Neuronal stem cell (in vitro differentiated cells): ENCODE results near the gene SETD1B.

ENCODE experiments used
- DNase-seq: peaks from one replicate; pipeline ENCODE4 v3.0.0-alpha.2; 2013; ENCODE audit warnings: low spot score
- H2AFZ ChIP-seq: one replicate; pipeline ENCODE4 v1.6.1; 2013; ENCODE audit warnings: mild to moderate bottlenecking, low read length, inconsistent platforms
- H2AK5ac ChIP-seq: 2 replicates; pipeline ENCODE4 v1.6.1; 2013; ENCODE audit warnings: low read depth, mild to moderate bottlenecking, inconsistent platforms, low read length, moderate library complexity, mixed read lengths
- H2BK120ac ChIP-seq: 2 replicates; pipeline ENCODE4 v1.6.1; 2013; ENCODE audit warnings: low read depth, mild to moderate bottlenecking, inconsistent platforms, low read length, moderate library complexity, mixed read lengths
- H2BK12ac ChIP-seq: one replicate; pipeline ENCODE4 v1.6.1; 2013; ENCODE audit warnings: low read length, inconsistent platforms
- H2BK15ac ChIP-seq: 2 replicates; pipeline ENCODE4 v1.6.1; 2013; ENCODE audit warnings: mild to moderate bottlenecking, low read length, inconsistent platforms, mixed read lengths
- H2BK5ac ChIP-seq: one replicate; pipeline ENCODE4 v1.6.1; 2013; ENCODE audit warnings: inconsistent platforms, mild to moderate bottlenecking, low read length, moderate library complexity
- H3K14ac ChIP-seq: one replicate; pipeline ENCODE4 v1.6.1; 2013; ENCODE audit warnings: low read length, inconsistent platforms
- H3K18ac ChIP-seq: 2 replicates; pipeline ENCODE4 v1.6.1; 2013; ENCODE audit warnings: low read length, inconsistent platforms
- H3K23ac ChIP-seq: 2 replicates; pipeline ENCODE4 v1.6.1; 2013; ENCODE audit warnings: low read depth, mild to moderate bottlenecking, mixed read lengths, low read length, inconsistent platforms; ENCODE audit not compliant: poor library complexity
- H3K27ac ChIP-seq: replicated peaks from 3 replicates; pipeline ENCODE4 v1.5.1; 2013; ENCODE audit warnings: low read length, inconsistent platforms
- H3K27me3 ChIP-seq, 3 experiments: 2 replicates each; pipeline ENCODE4 v1.6.1; 2013; ENCODE audit warnings: low read length in 3 of 3, mild to moderate bottlenecking in 2 of 3, inconsistent platforms in 1 of 3, low read depth in 1 of 3, mixed read lengths in 1 of 3, moderate library complexity in 1 of 3; ENCODE audit not compliant: control insufficient read depth in 3 of 3, insufficient read depth in 3 of 3
- H3K36me3 ChIP-seq, 2 donors: replicated peaks in 1 of 2; 2 replicates each; pipeline ENCODE4 v1.6.1; 2013; ENCODE audit warnings: low read length in 2 of 2; ENCODE audit not compliant: control insufficient read depth in 2 of 2, insufficient read depth in 2 of 2
- H3K4ac ChIP-seq: 2 replicates; pipeline ENCODE4 v1.6.1; 2013; ENCODE audit warnings: inconsistent platforms, mild to moderate bottlenecking, low read length, moderate library complexity
- H3K4me1 ChIP-seq, 2 donors: 1 replicate in 1 of 2; 2 replicates in 1 of 2; pipeline ENCODE4 v1.6.1; 2013; ENCODE audit warnings: low read length in 2 of 2, low read depth in 1 of 2; ENCODE audit not compliant: control insufficient read depth in 2 of 2, insufficient read depth in 1 of 2
- H3K4me2 ChIP-seq: one replicate; pipeline ENCODE4 v1.6.1; 2013; ENCODE audit warnings: mild to moderate bottlenecking, low read length, inconsistent platforms; ENCODE audit not compliant: insufficient read depth, poor library complexity, severe bottlenecking
- H3K4me3 ChIP-seq, 2 donors: 2 replicates each; pipeline ENCODE4 v1.5.1; 2013; ENCODE audit warnings: low read length in 2 of 2, mild to moderate bottlenecking in 2 of 2, inconsistent platforms in 1 of 2, moderate library complexity in 1 of 2
- H3K79me1 ChIP-seq: one replicate; pipeline ENCODE4 v1.6.1; 2013; ENCODE audit warnings: low read depth, mild to moderate bottlenecking, inconsistent platforms, low read length, moderate library complexity
- H3K9ac ChIP-seq: one replicate; pipeline ENCODE4 v1.6.1; 2013; ENCODE audit warnings: mild to moderate bottlenecking, low read depth, low read length, inconsistent platforms; ENCODE audit not compliant: poor library complexity
- H3K9me3 ChIP-seq, 2 donors: replicated peaks in 1 of 2; 2 replicates each; pipeline versions ENCODE3 to v1.6.1; 2013; ENCODE audit warnings: low read length in 2 of 2, mild to moderate bottlenecking in 2 of 2, inconsistent platforms in 1 of 2, low read depth in 1 of 2, mixed read lengths in 1 of 2, moderate library complexity in 1 of 2; ENCODE audit not compliant: control insufficient read depth in 2 of 2, insufficient read depth in 1 of 2
- H4K8ac ChIP-seq: one replicate; pipeline ENCODE4 v1.6.1; 2013; ENCODE audit warnings: low read depth, mild to moderate bottlenecking, inconsistent platforms, low read length, moderate library complexity
- H4K91ac ChIP-seq: one replicate; pipeline ENCODE4 v1.6.1; 2013; ENCODE audit warnings: low read length, low read depth, mild to moderate bottlenecking, inconsistent platforms; ENCODE audit not compliant: poor library complexity
- WGBS, 2 donors: extraction: QIAGEN DNeasy Blood & Tissue Kit; methylation state at CpG; one replicate each; pipeline ENCODE4 v1.1.7; 2013; ENCODE audit warnings: missing lambda C conversion rate in 2 of 2, mixed read lengths in 1 of 2; ENCODE audit not compliant: insufficient read length in 2 of 2, insufficient replicate concordance in 1 of 2; ENCODE audit errors: extremely low coverage in 2 of 2; 5-methylcytosine and 5-hydroxymethylcytosine counted together

Gene SETD1B

DNA sequence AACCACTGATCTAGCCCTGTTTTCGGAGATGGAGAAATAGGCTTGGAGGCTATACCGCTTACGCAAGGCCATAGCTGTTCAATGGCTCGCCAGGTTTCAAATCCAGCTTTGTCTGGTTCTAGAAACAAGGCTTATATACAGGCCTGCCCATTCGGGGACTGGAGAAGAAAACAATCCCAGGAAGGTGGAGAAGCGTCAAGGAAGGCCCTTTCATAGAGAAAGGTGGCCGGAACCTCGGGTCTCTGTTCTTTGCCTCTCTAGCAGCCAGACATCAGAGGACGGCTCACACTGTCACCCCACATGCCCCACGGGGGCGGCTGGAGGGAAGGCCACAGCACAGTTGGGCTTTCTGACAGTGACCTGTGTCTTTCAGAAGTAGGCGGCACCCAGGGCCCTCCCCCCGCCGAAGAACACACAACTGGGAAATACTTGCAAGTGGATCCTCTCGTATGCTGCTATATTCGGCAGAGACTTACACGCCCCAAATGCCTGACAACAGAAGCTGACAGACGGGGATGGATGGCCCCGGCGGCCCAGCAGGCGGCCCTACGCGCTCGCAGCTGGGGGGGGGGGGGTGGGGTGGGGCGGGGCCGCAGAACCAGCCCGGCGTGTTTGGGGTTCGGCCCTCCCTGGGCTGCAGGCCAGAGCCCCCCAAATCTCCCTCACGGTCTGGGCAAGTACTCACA lies 4.5 kb upstream of the SETD1B start:
- H3K4ac ChIP-seq: no peak overlapping the region
- H3K4me3 ChIP-seq: peak overlapping the region; percentile 56 to 81
- peak overlapping the region; percentile 66 for H3K27ac ChIP-seq
- H4K8ac ChIP-seq: no peak overlapping the region
- no peak overlapping the region for H2AFZ ChIP-seq
- no peak overlapping the region for H2BK12ac ChIP-seq
- H3K4me2 ChIP-seq: peak overlapping the region; percentile 72
- peak overlapping the region; percentile 79 for H3K18ac ChIP-seq
- H3K14ac ChIP-seq: no peak overlapping the region
- no peaks in the 10 kb centered on the region for H3K27me3 ChIP-seq
- H3K9me3 ChIP-seq: no peaks in the 10 kb centered on the region
- no peak overlapping the region for H2BK5ac ChIP-seq
- no peak overlapping the region for H2BK120ac ChIP-seq
- H2AK5ac ChIP-seq: peak overlapping the region; percentile 68
- H2BK15ac ChIP-seq: no peak overlapping the region
- H4K91ac ChIP-seq: no peak overlapping the region
- H3K9ac ChIP-seq: peak overlapping the region; percentile 72
- H3K79me1 ChIP-seq: peaks cover 14% of the 10 kb centered on the region
- H3K36me3 ChIP-seq: peaks cover 19 to 51% of the 10 kb centered on the region in 2 donors
- no CpG with 5 or more reads among the region's 30 CpGs for WGBS, 2 donors
- H3K4me1 ChIP-seq: peaks cover 27 to 28% of the 10 kb centered on the region in 2 donors
- H3K23ac ChIP-seq: peak overlapping the region; percentile 62
- no peak for DNase-seq

- peak overlapping the region; percentile 99 for H3K18ac ChIP-seq
- peak overlapping the region; percentile 85 for H3K27ac ChIP-seq
- H4K91ac ChIP-seq: no peak overlapping the region
- no peak overlapping the region for H2AFZ ChIP-seq
- H3K79me1 ChIP-seq: peaks cover 14% of the 10 kb centered on the region
- H3K4ac ChIP-seq: peak overlapping the region; percentile 100
- H2AK5ac ChIP-seq: peak overlapping the region; percentile 99
- no peak overlapping the region for H2BK12ac ChIP-seq
- H2BK5ac ChIP-seq: peak overlapping the region; percentile 4
- H3K23ac ChIP-seq: peak overlapping the region; percentile 94
- H2BK15ac ChIP-seq: peak overlapping the region; percentile 56
- H3K9ac ChIP-seq: peak overlapping the region; percentile 95
- no peaks in the 10 kb centered on the region for H3K27me3 ChIP-seq
- H4K8ac ChIP-seq: no peak overlapping the region
- H3K4me2 ChIP-seq: peak overlapping the region; percentile 72
- DNase-seq: no peak
- peak overlapping the region; percentile 82 for H3K14ac ChIP-seq
- H3K9me3 ChIP-seq: no peaks in the 10 kb centered on the region
- no peak overlapping the region for H2BK120ac ChIP-seq
- no CpG with 5 or more reads among the region's 84 CpGs for WGBS, 2 donors
- peaks cover 24 to 27% of the 10 kb centered on the region in 2 donors for H3K4me1 ChIP-seq
- H3K4me3 ChIP-seq: peak overlapping the region; percentile 56 to 92
- peaks cover 18 to 49% of the 10 kb centered on the region in 2 donors for H3K36me3 ChIP-seq
These were observed 3.7 kb upstream of the SETD1B start for GRCh38 chr12:121799842-121800693.

- Histone ChIP-seq H3K9me3 (no peaks in the 10 kb centered on the region), H3K14ac (peak overlapping the region; percentile 66), H2BK15ac (peak overlapping the region; percentile 6), H2BK5ac (peak overlapping the region; percentile 4), H3K27ac (peak overlapping the region; percentile 85), H3K4me3 (peak overlapping the region; percentile 56 to 92), H2AK5ac (peak overlapping the region; percentile 99), H2BK12ac (no peak overlapping the region), H2BK120ac (peak overlapping the region; percentile 99), H3K4me1 (peaks cover 28 to 30% of the 10 kb centered on the region in 2 donors), H4K91ac (no peak overlapping the region), H3K18ac (peak overlapping the region; percentile 99), H3K79me1 (peaks cover 16% of the 10 kb centered on the region), H3K4ac (peak overlapping the region; percentile 100), H4K8ac (peak overlapping the region; percentile 77), H3K27me3 (no peaks in the 10 kb centered on the region), H3K23ac (peak overlapping the region; percentile 94), H3K4me2 (peak overlapping the region; percentile 72), H3K9ac (peak overlapping the region; percentile 95), H2AFZ (no peak overlapping the region), H3K36me3 (peaks cover 15 to 44% of the 10 kb centered on the region in 2 donors)
- DNase-seq: no peak
- WGBS, 2 donors: no CpG with 5 or more reads among the region's 86 CpGs
These were observed 2.9 kb upstream of the SETD1B start for GRCh38 chr12:121800694-121801594.
